ENCODE results near the gene FUT1.

The FUT1 gene

GRCh38 chr19:48739404-48740163 is 12.9 kb downstream of the FUT1 start:
- Histone ChIP-seq H3K9ac (ENCODE audit: insufficient read length) (peak overlapping the region; percentile 53), H3K36me3 (ENCODE audit: insufficient read depth, low read length) (no peaks in the 10 kb centered on the region), H3K27ac (no peak overlapping the region), H3K9me3 (ENCODE audit: low read depth, low read length) (no peaks in the 10 kb centered on the region), H3K4me3 (peak overlapping the region; percentile 68)
- no peak for TF ChIP-seq EZH2 (IDR thresholded peaks at IDR 0.05)
- no peak for DNase-seq (ENCODE audit: low read depth, low spot score)

DNA sequence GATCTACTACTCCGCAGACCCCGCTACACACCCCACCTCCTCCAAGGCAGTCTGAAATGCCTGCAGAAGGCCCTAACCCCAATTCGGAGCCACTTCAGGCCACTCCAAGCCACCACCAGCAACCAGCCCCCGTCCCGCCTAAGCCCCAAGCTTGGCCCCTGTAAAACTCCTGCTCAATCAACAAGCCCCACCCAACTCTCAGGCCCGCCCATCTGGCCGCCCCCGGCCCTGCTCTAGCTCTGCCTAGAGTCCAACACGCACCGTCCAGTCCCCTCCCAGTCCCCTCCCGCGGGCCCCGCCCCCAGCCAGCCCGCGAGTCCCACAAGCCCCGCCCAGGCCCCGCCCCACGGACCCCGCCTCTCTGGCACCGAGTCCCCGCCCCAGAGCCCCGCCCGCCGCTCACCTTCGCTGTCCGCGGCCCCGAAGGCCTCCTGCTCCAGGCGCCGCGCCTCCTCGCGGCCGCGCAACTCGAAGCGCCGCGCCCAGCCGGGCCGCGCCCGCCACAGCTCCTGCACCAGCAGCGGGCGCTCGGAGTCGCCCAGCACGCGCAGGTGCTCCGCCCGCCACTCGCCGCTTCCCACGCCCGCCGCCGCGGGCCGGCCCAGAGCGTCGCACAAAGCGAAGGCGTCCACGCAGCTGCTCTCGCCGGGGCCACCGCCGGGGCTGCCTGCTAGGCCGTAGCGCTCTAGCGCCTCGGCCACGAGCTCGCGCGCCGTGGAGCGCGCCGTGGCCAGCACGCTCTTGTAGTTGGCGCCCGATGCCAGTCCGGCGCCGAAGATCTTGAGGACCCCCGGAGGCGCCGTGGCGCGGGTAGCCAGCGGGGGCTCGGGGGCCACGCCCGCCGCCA is 13.7 kb downstream of the FUT1 start:
- Histone ChIP-seq H3K36me3 (ENCODE audit: insufficient read depth, low read length) (no peaks in the 10 kb centered on the region), H3K4me3 (peak overlapping the region; percentile 68), H3K9me3 (ENCODE audit: low read depth, low read length) (no peaks in the 10 kb centered on the region), H3K9ac (ENCODE audit: insufficient read length) (peak overlapping the region; percentile 53), H3K27ac (peak overlapping the region; percentile 4; the same call in 1 of the 2 replicates)
- TF ChIP-seq FOXP2 (optimal IDR thresholded peaks at IDR 0.05; ENCODE audit: control extremely low read depth, extremely low read length, insufficient read depth): no peak
- TF ChIP-seq POLR2AphosphoS5 (IDR thresholded peaks at IDR 0.05; ENCODE audit: borderline replicate concordance, low read depth, low read length): peak; percentile 34; the same call in 1 of the 2 replicates
- no peak for DNase-seq (ENCODE audit: low read depth, low spot score)

DNA sequence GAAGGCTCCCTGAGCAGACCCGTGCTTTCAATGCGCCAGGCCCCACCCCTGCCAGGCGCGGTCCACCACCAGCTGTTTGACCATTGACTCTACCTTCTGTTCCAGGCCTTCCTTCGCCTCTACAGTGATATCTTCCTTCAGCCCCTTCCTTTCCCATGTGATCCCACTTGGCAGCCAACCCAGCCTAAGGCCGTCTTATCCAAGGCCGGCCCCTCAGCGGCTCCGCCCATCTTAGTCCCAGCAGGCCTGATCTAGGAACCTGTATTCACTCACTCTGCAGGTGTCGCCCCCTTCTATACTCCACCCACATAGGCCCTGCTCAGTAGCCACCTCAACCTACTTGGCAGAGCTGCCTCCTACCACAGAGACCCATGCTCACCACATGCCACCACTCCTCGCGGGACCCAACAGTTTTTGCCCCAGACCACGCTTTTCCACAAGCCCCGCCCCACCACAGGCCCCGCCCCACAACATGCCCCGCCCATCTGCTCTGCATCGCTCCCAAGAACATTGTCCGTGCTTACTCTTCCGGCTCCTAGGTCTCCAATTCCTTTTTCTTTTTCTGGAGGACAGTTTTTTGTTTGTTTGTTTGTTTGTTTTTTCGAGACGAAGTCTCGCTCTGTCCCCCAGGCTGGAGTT is 15.0 kb downstream of the FUT1 start:
- Histone ChIP-seq H3K36me3 (ENCODE audit: insufficient read depth, low read length) (no peaks in the 10 kb centered on the region), H3K4me3 (no peak overlapping the region), H3K9me3 (ENCODE audit: low read depth, low read length) (no peaks in the 10 kb centered on the region), H3K9ac (ENCODE audit: insufficient read length) (no peak overlapping the region), H3K27ac (no peak overlapping the region; the same call in 1 of the 2 replicates)
- no peak for TF ChIP-seq POLR2AphosphoS5 (IDR thresholded peaks at IDR 0.05; ENCODE audit: borderline replicate concordance, low read depth, low read length)
- TF ChIP-seq EZH2 (IDR thresholded peaks at IDR 0.05): no peak
- TF ChIP-seq FOXP2 (optimal IDR thresholded peaks at IDR 0.05; ENCODE audit: control extremely low read depth, extremely low read length, insufficient read depth): no peak
- DNase-seq (ENCODE audit: low read depth, low spot score): no peak

DNA sequence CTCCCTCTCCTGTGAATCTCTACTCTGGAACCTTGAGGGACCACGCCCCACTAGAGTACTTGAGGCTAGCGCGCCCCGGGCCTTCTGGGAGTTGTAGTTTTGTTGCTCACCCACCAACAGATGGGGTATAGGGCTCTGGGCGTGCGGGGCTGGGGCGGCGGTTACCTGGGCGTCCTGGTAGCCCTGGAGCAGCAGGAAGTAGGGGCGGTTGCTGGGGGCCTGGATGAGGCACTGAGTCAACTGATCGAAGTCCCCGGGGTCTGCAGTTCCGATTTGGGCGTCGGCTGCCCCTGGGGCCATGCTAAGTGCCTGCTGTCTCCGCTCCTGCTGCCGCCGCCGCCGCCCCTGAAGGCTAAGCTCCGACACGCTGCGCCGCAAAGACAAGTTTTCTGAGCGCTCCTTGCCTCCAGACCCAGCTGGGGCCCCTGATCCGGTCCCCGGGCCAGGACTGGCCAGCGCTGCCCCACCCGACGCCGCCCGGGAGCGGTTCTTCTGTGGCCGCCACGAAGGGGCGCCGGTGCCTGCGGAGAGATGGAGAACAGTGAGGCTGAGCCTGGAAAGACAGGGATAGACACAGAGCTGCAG is 17.3 kb downstream of the FUT1 start:
- no peak overlapping the region for H3K4me3 ChIP-seq
- H3K9me3 ChIP-seq (ENCODE audit: low read depth, low read length): no peaks in the 10 kb centered on the region
- H3K27ac ChIP-seq: no peak overlapping the region
- TF ChIP-seq EZH2 (IDR thresholded peaks at IDR 0.05) (no peak), FOXP2 (optimal IDR thresholded peaks at IDR 0.05; ENCODE audit: control extremely low read depth, extremely low read length, insufficient read depth) (no peak), POLR2AphosphoS5 (IDR thresholded peaks at IDR 0.05; ENCODE audit: borderline replicate concordance, low read depth, low read length) (no peak)
- H3K9ac ChIP-seq (ENCODE audit: insufficient read length): no peak overlapping the region
- DNase-seq (ENCODE audit: low read depth, low spot score): no peak
- no peaks in the 10 kb centered on the region for H3K36me3 ChIP-seq (ENCODE audit: insufficient read depth, low read length)

GRCh38 chr19:48734625-48735024 is 17.8 kb downstream of the FUT1 start:
- TF ChIP-seq FOXP2 (optimal IDR thresholded peaks at IDR 0.05; ENCODE audit: control extremely low read depth, extremely low read length, insufficient read depth) (no peak), EZH2 (IDR thresholded peaks at IDR 0.05) (no peak), POLR2AphosphoS5 (IDR thresholded peaks at IDR 0.05; ENCODE audit: borderline replicate concordance, low read depth, low read length) (no peak)
- Histone ChIP-seq H3K4me3 (no peak overlapping the region), H3K9me3 (ENCODE audit: low read depth, low read length) (no peaks in the 10 kb centered on the region), H3K27ac (no peak overlapping the region), H3K36me3 (ENCODE audit: insufficient read depth, low read length) (no peaks in the 10 kb centered on the region), H3K9ac (ENCODE audit: insufficient read length) (no peak overlapping the region)
- no peak for DNase-seq (ENCODE audit: low read depth, low spot score)

DNA sequence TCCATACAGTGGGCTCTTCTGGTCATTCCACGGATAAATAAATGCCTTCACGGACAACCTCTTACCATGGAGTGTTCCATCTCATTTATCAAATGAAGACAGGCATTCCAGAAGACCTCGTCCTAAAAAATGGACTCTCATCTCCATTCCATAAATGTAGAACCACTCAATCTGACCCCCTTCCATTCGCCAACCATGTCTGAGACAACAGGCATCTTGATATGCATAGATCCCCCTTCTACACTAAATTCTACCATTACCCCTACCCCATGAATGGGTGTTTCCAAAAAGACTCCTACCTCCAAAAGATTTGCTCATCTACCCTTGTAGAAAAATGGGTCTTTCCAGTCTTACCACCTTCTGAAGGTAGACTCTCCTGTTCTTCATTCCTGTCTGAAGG is 21.0 kb downstream of the FUT1 start:
- Histone ChIP-seq H3K4me3 (no peak overlapping the region), H3K9ac (ENCODE audit: insufficient read length) (no peak overlapping the region), H3K36me3 (ENCODE audit: insufficient read depth, low read length) (no peaks in the 10 kb centered on the region), H3K9me3 (ENCODE audit: low read depth, low read length) (no peaks in the 10 kb centered on the region), H3K27ac (no peak overlapping the region)
- TF ChIP-seq FOXP2 (optimal IDR thresholded peaks at IDR 0.05; ENCODE audit: control extremely low read depth, extremely low read length, insufficient read depth): no peak
- TF ChIP-seq EZH2 (IDR thresholded peaks at IDR 0.05): no peak
- no peak for TF ChIP-seq POLR2AphosphoS5 (IDR thresholded peaks at IDR 0.05; ENCODE audit: borderline replicate concordance, low read depth, low read length)
- no peak for DNase-seq (ENCODE audit: low read depth, low spot score)

- Histone ChIP-seq H3K4me3 (no peak overlapping the region), H3K9ac (ENCODE audit: insufficient read length) (no peak overlapping the region), H3K36me3 (ENCODE audit: insufficient read depth, low read length) (no peaks in the 10 kb centered on the region), H3K9me3 (ENCODE audit: low read depth, low read length) (no peaks in the 10 kb centered on the region), H3K27ac (no peak overlapping the region)
- no peak for DNase-seq (ENCODE audit: low read depth, low spot score)
- TF ChIP-seq FOXP2 (optimal IDR thresholded peaks at IDR 0.05; ENCODE audit: control extremely low read depth, extremely low read length, insufficient read depth) (no peak), EZH2 (IDR thresholded peaks at IDR 0.05) (no peak), POLR2AphosphoS5 (IDR thresholded peaks at IDR 0.05; ENCODE audit: borderline replicate concordance, low read depth, low read length) (no peak)
Measured at GRCh38 chr19:48728911-48729664, 23.4 kb downstream of the FUT1 start.

Data from SK-N-MC (cell line).